Fibroblast of mammary gland (primary cell): ENCODE data around the gene NUMB.

Experiments
- DNase-seq: peaks from one replicate; pipeline ENCODE4 v3.0.0-alpha.2; 2010; ENCODE audit warnings: low read depth
- H3K4me3 ChIP-seq: 2 replicates; pipeline ENCODE4 v1.5.1; 2011; ENCODE audit warnings: low read depth, mild to moderate bottlenecking, low read length, moderate library complexity; ENCODE audit not compliant: control insufficient read depth
- TF ChIP-seq, protein P1 (sequence below): conservative IDR thresholded peaks from 2 replicates; pipeline ENCODE4 v1.5.1; 2011; ENCODE audit warnings: low read depth, low read length, inconsistent platforms; ENCODE audit not compliant: control insufficient read depth, insufficient read depth

NUMB gene

GRCh38 chr14:73344319-73344718, 114.0 kb downstream of the NUMB start:
- TF ChIP-seq, protein P1, sequence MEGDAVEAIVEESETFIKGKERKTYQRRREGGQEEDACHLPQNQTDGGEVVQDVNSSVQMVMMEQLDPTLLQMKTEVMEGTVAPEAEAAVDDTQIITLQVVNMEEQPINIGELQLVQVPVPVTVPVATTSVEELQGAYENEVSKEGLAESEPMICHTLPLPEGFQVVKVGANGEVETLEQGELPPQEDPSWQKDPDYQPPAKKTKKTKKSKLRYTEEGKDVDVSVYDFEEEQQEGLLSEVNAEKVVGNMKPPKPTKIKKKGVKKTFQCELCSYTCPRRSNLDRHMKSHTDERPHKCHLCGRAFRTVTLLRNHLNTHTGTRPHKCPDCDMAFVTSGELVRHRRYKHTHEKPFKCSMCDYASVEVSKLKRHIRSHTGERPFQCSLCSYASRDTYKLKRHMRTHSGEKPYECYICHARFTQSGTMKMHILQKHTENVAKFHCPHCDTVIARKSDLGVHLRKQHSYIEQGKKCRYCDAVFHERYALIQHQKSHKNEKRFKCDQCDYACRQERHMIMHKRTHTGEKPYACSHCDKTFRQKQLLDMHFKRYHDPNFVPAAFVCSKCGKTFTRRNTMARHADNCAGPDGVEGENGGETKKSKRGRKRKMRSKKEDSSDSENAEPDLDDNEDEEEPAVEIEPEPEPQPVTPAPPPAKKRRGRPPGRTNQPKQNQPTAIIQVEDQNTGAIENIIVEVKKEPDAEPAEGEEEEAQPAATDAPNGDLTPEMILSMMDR = no peak
- H3K4me3 ChIP-seq = no peak overlapping the region
- no peak for DNase-seq

DNA sequence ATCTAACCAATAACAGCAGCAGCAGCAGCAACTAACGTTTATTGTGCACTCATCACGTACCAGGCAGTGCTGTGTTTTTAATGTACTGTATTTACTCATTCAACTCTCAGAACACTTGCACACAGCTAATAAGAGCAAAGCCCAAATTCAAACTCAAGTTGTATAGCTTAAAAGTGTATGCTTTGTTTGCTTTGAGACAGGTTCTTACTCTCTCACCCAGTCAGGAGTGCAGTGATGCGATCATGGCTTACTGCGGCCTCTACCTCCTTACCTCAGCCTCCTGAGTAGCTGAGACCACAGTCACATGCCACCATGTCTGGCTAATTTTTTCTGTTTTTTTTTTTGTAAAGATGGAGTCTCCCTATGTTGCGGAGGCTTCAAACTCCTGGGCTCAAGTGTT, 115.7 kb downstream of the NUMB start:
- DNase-seq = no peak
- no peak overlapping the region for H3K4me3 ChIP-seq
- TF ChIP-seq, protein P1 = no peak

- TF ChIP-seq, protein P1 = no peak
Observed at GRCh38 chr14:73339846-73340595, 118.3 kb downstream of the NUMB start.

GRCh38 chr14:73339206-73339605, 119.1 kb downstream of the NUMB start:
- DNase-seq = no peak
- TF ChIP-seq, protein P1 = no peak
- no peak overlapping the region for H3K4me3 ChIP-seq

More at GRCh38 chr14:73339846-73340595, 118.3 kb downstream of the NUMB start:
- no peak overlapping the region for H3K4me3 ChIP-seq
- no peak for DNase-seq

GRCh38 chr14:73338551-73338950, 119.8 kb downstream of the NUMB start:
- TF ChIP-seq, protein P1 = no peak
- DNase-seq = no peak
- H3K4me3 ChIP-seq = no peak overlapping the region

DNA sequence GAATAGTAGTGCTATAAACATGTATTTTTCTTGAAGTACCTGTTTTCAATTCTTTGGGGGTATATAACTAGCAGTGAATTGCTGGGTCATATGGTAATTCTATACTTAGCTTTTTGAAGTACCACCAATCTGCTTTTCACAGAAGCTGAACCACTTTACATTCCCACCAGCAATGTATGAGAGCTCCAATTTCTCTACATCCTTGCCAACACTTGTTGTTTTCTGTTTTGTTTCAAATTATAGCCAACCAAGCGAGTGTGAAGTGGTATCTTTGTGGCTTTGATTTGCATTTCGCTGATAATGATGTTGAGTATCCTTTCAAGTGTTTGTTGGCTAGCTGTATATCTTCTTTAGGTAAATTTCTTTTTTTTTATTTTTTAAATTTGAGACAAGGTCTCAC, 125.3 kb downstream of the NUMB start:
- TF ChIP-seq, protein P1 = no peak
- H3K4me3 ChIP-seq = no peak overlapping the region
- DNase-seq = no peak
